OCI-LY7 (cell line): ENCODE measurements around the gene SCYL2. TPM values are rescaled to one million over a fixed set of nuclear protein-coding genes. Genes with fewer than 3 reads are reported as not detected.

ENCODE experiments used
- BruUV-seq: library from RNA; stranded (reverse); fragments of 400-500 nt; replicated peaks from 2 replicates; lab custom pipeline; 2021; lab: Mats Ljungman, UMichigan
- CTCF ChIA-PET: fragments of 300-600 bp; sonication (Branson Sonifier 250); formaldehyde crosslinking; loops from one replicate; lab custom pipeline; 2022; ENCODE audit warnings: antibody characterized with exemption; ENCODE audit not compliant: unreplicated experiment; lab: Charles Lee
- POLR2A ChIA-PET: fragments of 300-600 bp; sonication (Branson Sonifier 250); formaldehyde crosslinking; loops from one replicate; lab custom pipeline; 2022; ENCODE audit warnings: antibody characterized with exemption; lab: Charles Lee
- DNase-seq: peaks from one replicate; pipeline ENCODE4 v3.0.0-alpha.2; 2015; ENCODE audit warnings: low spot score
- H2AFZ ChIP-seq: fragments of 200-600 bp; sonication (generic), shearing (Covaris generic); 2 replicates; pipeline ENCODE4 v1.6.1; 2014; ENCODE audit warnings: mild to moderate bottlenecking, antibody characterized with exemption, low read length, moderate library complexity
- H3K27ac ChIP-seq: fragments of 200-600 bp; sonication (generic); 2 replicates; pipeline ENCODE4 v1.5.1; 2014; ENCODE audit warnings: mixed run types, low read depth, mild to moderate bottlenecking, moderate library complexity, low read length, inconsistent platforms; ENCODE audit not compliant: poor library complexity, severe bottlenecking
- H3K36me3 ChIP-seq: fragments of 200-600 bp; sonication (generic); 2 replicates; pipeline ENCODE4 v1.6.1; 2014; ENCODE audit warnings: mild to moderate bottlenecking, antibody characterized with exemption, low read length, moderate library complexity, mixed read lengths; ENCODE audit not compliant: insufficient read depth
- H3K4me1 ChIP-seq: fragments of 200-600 bp; sonication (generic); 2 replicates; pipeline ENCODE4 v1.5.1; 2014; ENCODE audit warnings: mild to moderate bottlenecking, low read length; ENCODE audit not compliant: insufficient read depth, poor library complexity, severe bottlenecking
- H3K4me2 ChIP-seq: fragments of 200-600 bp; sonication (generic); 2 replicates; pipeline ENCODE4 v1.6.1; 2014; ENCODE audit warnings: mild to moderate bottlenecking, low read length
- H3K4me3 ChIP-seq: fragments of 200-600 bp; sonication (generic); 2 replicates; pipeline ENCODE4 v1.5.1; 2014; ENCODE audit warnings: mild to moderate bottlenecking, low read depth, low read length; ENCODE audit not compliant: poor library complexity, severe bottlenecking
- H3K79me2 ChIP-seq: fragments of 200-600 bp; sonication (generic); 2 replicates; pipeline ENCODE4 v1.6.1; 2016; ENCODE audit warnings: low read depth, mild to moderate bottlenecking, low read length, moderate library complexity, mixed read lengths; ENCODE audit not compliant: insufficient read depth
- H3K9me2 ChIP-seq: fragments of 200-600 bp; sonication (generic); 2 replicates; pipeline ENCODE4 v1.6.1; 2016; ENCODE audit warnings: mild to moderate bottlenecking, low read length, mixed read lengths; ENCODE audit not compliant: insufficient read depth
- H3K9me3 ChIP-seq: fragments of 200-600 bp; sonication (generic); 2 replicates; pipeline ENCODE4 v1.6.1; 2014; ENCODE audit warnings: mild to moderate bottlenecking, mixed run types, low read length, mixed read lengths
- H4K20me1 ChIP-seq: fragments of 200-600 bp; sonication (generic); 2 replicates; pipeline ENCODE4 v1.6.1; 2014; ENCODE audit warnings: mild to moderate bottlenecking, antibody characterized with exemption, low read length, moderate library complexity, mixed read lengths; ENCODE audit not compliant: insufficient read depth
- CTCF ChIP-seq: fragments of 200-600 bp; sonication (generic); conservative IDR thresholded peaks from 2 replicates; pipeline ENCODE4 v1.5.1; 2014; ENCODE audit warnings: mild to moderate bottlenecking, antibody characterized with exemption, low read length, moderate library complexity, mixed read lengths
- EZH2phosphoT487 ChIP-seq: fragments of 200-600 bp; sonication (generic); IDR thresholded peaks from 2 replicates; pipeline ENCODE4 v1.6.1; 2018; ENCODE audit warnings: low read depth, borderline replicate concordance, mild to moderate bottlenecking, mixed run types, antibody characterized with exemption, low read length, moderate library complexity, mixed read lengths
- intact Hi-C: fragments of 100-400 bp; cut with micrococcal nuclease; formaldehyde crosslinking; loops from one replicate; pipeline ENCODE4 v1.10.0; 2022; ENCODE audit not compliant: unreplicated experiment
- total RNA-seq, 2 experiments: library from RNA; depleted of rRNA in 1 of 2; stranded (reverse); fragments of >200 nt in 1 of 2; shearing (Covaris generic) in 1 of 2; gene quantifications; 2 replicates each; pipeline ENCODE4 v1.2.3, GENCODE V29; 2014 to 2022

SCYL2 gene
- total RNA-seq, 2 experiments from 2014 or later = 13.9 to 30.7 TPM

- H3K9me2 ChIP-seq = no peaks in the 10 kb centered on the region
- BruUV-seq = no TSS peak
- no peaks in the 10 kb centered on the region for H3K36me3 ChIP-seq
- intact Hi-C loops = no loop called here
- H3K4me1 ChIP-seq = no peaks in the 10 kb centered on the region
- no peak overlapping the region for H3K4me3 ChIP-seq
- ChIA-PET POLR2A (interaction anchor here (0.6 to 1.9 kb wide), 3 partner anchors 12 to 222 kb away, joined by 3 to 5 read pairs (median 4); no protein-coding TSS in a partner anchor), CTCF (no interaction called here)
- no peaks in the 10 kb centered on the region for H4K20me1 ChIP-seq
- no peak overlapping the region for H2AFZ ChIP-seq
- no peaks in the 10 kb centered on the region for H3K9me3 ChIP-seq
- H3K4me2 ChIP-seq = no peak overlapping the region
- no peak for DNase-seq
- TF ChIP-seq CTCF (no peak), EZH2phosphoT487 (no peak)
- no peak overlapping the region for H3K27ac ChIP-seq
- no peaks in the 10 kb centered on the region for H3K79me2 ChIP-seq
These were observed 97.3 kb downstream of the SCYL2 start for GRCh38 chr12:100364324-100364723.

GRCh38 chr12:100365411-100365810, 98.4 kb downstream of the SCYL2 start:
- TF ChIP-seq CTCF = no peak
- TF ChIP-seq EZH2phosphoT487 = no peak
- intact Hi-C loops = no loop called here
- Histone ChIP-seq H3K4me1 (no peaks in the 10 kb centered on the region), H3K27ac (no peak overlapping the region), H3K4me3 (no peak overlapping the region), H3K79me2 (no peaks in the 10 kb centered on the region), H3K36me3 (no peaks in the 10 kb centered on the region), H3K9me3 (no peaks in the 10 kb centered on the region), H3K4me2 (no peak overlapping the region), H3K9me2 (no peaks in the 10 kb centered on the region), H2AFZ (no peak overlapping the region), H4K20me1 (no peaks in the 10 kb centered on the region)
- no TSS peak for BruUV-seq
- ChIA-PET POLR2A (interaction anchor here (0.7 to 1.9 kb wide), 3 partner anchors 12 to 428 kb away, joined by 3 to 8 read pairs (median 5); no protein-coding TSS in a partner anchor), CTCF (interaction anchor here (0.6 kb wide), 1 partner anchor 306 kb away, joined by 4 read pairs; no protein-coding TSS in a partner anchor)
- no peak for DNase-seq

GRCh38 chr12:100368066-100368465, 101.1 kb downstream of the SCYL2 start:
- Histone ChIP-seq H3K4me1 (no peaks in the 10 kb centered on the region), H3K4me3 (no peak overlapping the region), H3K9me3 (no peaks in the 10 kb centered on the region), H3K36me3 (no peaks in the 10 kb centered on the region), H3K79me2 (no peaks in the 10 kb centered on the region), H3K4me2 (no peak overlapping the region), H4K20me1 (no peaks in the 10 kb centered on the region), H3K27ac (no peak overlapping the region), H3K9me2 (no peaks in the 10 kb centered on the region), H2AFZ (no peak overlapping the region)
- intact Hi-C loops = no loop called here
- ChIA-PET CTCF (no interaction called here), POLR2A (no interaction called here)
- BruUV-seq = no TSS peak
- TF ChIP-seq EZH2phosphoT487 = no peak
- no peak for TF ChIP-seq CTCF
- no peak for DNase-seq
